ENCODE data around the gene ADCY1. TPM values are rescaled to one million over a fixed set of nuclear protein-coding genes. Genes with fewer than 3 reads are reported as not detected.

The ADCY1 gene
- total RNA-seq, 1 donor from 2014 or later = 2.8 TPM

DNA sequence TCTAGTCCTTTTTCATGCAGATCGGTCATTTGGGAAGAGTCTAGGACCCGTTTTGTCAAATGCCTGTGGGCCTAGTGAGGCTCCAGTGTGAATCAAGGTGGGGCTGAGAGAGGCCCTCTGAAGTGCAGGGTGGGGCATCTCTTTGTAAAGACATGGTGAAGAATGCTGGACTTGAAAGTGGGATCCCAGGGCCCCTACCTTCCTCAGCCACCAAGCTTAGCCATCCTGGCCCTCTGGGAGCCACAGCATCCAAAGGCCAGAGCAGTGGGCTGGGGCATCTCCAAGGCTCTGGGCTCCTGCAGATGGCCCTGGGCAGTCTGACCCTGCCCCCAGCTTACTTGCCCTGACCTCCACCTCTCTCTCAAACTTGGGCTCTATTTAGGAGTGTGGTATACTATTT, 78.5 kb downstream of the ADCY1 start:
- Mint-ChIP-seq H3K27ac (no peak overlapping the region), H3K4me1 (no peaks in the 10 kb centered on the region), H3K27me3 (no peaks in the 10 kb centered on the region), H3K36me3 (ENCODE audit: low read depth) (no peaks in the 10 kb centered on the region), H3K4me3 (no peak overlapping the region), H3K9me3 (no peaks in the 10 kb centered on the region)
- peak; percentile 24 for DNase-seq
- intact Hi-C loops (cut with micrococcal nuclease) = no loop called here

DNA sequence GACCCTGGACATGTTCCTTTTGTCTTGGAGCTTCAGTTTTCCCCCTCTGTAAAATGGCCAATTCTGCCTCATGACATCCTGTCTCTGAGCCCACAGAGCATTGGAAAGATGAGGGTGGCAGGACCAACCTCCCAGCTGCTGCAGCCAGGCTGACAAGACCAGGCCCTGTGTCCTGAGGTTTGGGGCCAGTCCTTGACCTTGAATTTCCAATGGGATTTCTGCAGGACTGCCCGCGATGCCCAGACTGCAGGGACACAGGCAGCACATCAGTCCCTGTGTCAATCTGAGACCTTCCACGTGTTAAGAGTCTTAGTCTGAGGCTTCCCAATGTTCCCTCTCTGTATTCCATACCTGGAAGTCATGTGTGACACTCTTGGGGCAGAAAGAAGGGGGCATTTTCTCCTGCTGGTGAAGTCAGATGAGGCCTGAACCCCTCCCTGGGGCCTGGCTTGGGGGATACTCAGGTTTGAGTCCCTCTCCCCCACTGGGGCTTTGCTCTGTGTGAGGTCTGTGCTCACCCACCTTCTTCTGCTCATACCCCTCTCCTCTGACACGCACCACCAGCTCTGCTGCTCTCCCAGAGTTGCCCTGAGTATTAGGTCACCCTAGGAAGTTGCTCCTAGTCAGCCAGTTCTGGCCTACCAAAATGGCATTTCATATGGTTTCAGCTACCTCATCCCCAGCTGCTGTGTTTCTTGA, 79.2 kb downstream of the ADCY1 start:
- H3K9me3 Mint-ChIP-seq = no peaks in the 10 kb centered on the region
- DNase-seq = peak; percentile 52
- intact Hi-C loops (cut with micrococcal nuclease) = no loop called here
- H3K4me1 Mint-ChIP-seq = no peaks in the 10 kb centered on the region
- H3K36me3 Mint-ChIP-seq (ENCODE audit: low read depth) = no peaks in the 10 kb centered on the region
- H3K27ac Mint-ChIP-seq = no peak overlapping the region
- no peak overlapping the region for H3K4me3 Mint-ChIP-seq
- no peaks in the 10 kb centered on the region for H3K27me3 Mint-ChIP-seq

DNA sequence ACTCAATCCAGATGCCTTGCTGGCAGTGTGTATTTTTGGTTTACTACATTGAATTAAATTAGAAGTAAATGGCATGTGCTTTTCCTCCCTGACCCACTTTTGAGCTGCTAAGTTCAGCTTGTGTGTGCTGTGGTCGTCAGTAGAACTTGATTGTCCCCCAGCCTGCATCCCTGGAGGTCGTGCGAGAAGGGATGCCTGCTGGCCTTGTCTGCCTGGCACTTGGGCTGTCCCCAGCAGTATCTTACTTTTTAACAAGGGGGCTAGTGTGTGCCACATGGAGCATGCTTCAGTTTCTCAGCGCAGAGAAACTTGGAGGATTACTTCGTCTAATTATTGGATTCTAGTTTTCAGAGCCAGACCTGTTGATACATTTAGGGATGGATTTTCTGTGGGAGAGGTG, 80.2 kb downstream of the ADCY1 start:
- H3K27me3 Mint-ChIP-seq = no peaks in the 10 kb centered on the region
- no peaks in the 10 kb centered on the region for H3K36me3 Mint-ChIP-seq (ENCODE audit: low read depth)
- intact Hi-C loops (cut with micrococcal nuclease) = no loop called here
- no peak overlapping the region for H3K4me3 Mint-ChIP-seq
- no peaks in the 10 kb centered on the region for H3K4me1 Mint-ChIP-seq
- DNase-seq = peak; percentile 37
- no peaks in the 10 kb centered on the region for H3K9me3 Mint-ChIP-seq
- no peak overlapping the region for H3K27ac Mint-ChIP-seq

DNA sequence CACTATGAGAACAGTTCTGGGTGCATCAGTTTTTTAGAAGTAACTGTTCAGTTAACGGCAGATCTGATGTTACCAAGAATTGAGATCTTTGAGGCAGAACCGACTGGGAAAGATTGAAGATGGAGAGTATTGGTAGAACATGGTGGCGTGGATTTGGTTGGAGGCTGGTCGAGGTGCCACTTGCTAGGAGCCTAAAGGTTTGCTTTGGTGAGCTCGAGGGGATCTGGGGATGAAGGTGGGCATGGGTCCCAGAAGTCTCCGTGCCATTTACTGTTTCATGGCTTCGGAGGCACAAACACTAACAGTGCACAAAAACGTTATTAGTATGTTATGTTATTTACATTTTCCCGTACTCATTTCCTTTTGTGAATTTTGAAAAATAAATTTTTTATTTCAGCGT, 81.4 kb downstream of the ADCY1 start:
- H3K27me3 Mint-ChIP-seq = no peaks in the 10 kb centered on the region
- peak; percentile 37 for DNase-seq
- no peaks in the 10 kb centered on the region for H3K9me3 Mint-ChIP-seq
- H3K27ac Mint-ChIP-seq = no peak overlapping the region
- no peak overlapping the region for H3K4me3 Mint-ChIP-seq
- no peaks in the 10 kb centered on the region for H3K4me1 Mint-ChIP-seq
- intact Hi-C loops (cut with micrococcal nuclease) = no loop called here
- no peaks in the 10 kb centered on the region for H3K36me3 Mint-ChIP-seq (ENCODE audit: low read depth)

DNA sequence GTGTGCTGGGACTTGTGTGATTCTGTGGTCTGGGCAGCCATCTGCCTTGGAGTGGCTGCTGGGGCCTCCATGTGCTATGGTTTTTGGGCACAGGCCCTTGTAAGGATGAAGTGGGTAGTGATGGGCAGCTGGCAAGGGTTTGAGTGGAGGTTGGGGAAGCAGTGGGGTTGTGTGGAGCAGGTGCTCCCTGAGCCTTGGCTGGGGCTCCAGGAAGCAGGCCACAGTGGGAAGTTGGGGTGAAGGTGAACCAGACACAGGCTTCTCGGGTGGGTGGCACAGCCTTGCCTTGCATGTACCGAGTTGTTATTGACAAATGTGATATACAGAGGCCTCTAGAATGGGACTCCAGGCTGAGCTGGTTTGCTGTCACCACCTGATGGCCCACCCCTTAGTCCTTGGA, 82.3 kb downstream of the ADCY1 start:
- peak; percentile 48 for DNase-seq
- Mint-ChIP-seq H3K9me3 (no peaks in the 10 kb centered on the region), H3K4me1 (no peaks in the 10 kb centered on the region), H3K4me3 (no peak overlapping the region), H3K27me3 (no peaks in the 10 kb centered on the region), H3K27ac (no peak overlapping the region), H3K36me3 (ENCODE audit: low read depth) (no peaks in the 10 kb centered on the region)
- intact Hi-C loops (cut with micrococcal nuclease) = no loop called here

DNA sequence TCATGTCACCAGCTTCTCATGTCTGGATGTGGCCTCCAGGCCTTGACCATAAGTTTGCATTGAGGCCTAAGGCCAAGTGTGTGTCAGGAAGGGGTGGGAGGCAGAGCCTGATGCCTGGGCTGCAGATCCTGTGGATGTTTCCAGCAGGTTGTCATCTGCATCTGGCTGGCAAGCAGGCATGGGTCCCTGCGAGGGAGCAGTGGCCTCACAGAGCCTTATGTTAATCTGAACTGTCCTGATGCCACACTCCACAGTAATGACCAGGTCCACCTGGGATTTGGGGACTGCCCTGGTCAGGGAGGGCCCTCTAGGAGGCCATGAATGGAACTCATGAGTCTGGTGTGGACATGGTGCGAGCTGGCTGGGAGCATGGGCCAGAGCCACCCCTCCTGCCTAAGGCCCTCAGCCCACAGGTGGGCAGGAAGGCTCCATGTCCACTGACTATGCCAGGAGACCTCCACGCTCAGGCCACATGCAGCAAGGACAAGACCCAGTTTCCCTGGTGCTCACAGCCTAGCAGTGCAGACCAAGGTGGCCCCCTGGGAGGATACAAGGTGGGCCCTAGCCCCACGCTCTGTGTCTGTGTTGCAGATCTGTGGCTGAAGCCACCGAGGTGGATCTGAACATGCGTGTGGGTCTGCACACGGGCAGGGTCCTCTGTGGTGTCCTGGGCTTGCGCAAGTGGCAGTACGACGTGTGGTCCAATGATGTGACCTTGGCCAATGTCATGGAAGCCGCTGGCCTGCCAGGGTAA, 83.1 kb downstream of the ADCY1 start:
- no peaks in the 10 kb centered on the region for H3K27me3 Mint-ChIP-seq
- no peak overlapping the region for H3K4me3 Mint-ChIP-seq
- intact Hi-C loops (cut with micrococcal nuclease) = no loop called here
- H3K36me3 Mint-ChIP-seq (ENCODE audit: low read depth) = no peaks in the 10 kb centered on the region
- no peaks in the 10 kb centered on the region for H3K9me3 Mint-ChIP-seq
- no peaks in the 10 kb centered on the region for H3K4me1 Mint-ChIP-seq
- no peak overlapping the region for H3K27ac Mint-ChIP-seq
- peak; percentile 45 for DNase-seq

DNA sequence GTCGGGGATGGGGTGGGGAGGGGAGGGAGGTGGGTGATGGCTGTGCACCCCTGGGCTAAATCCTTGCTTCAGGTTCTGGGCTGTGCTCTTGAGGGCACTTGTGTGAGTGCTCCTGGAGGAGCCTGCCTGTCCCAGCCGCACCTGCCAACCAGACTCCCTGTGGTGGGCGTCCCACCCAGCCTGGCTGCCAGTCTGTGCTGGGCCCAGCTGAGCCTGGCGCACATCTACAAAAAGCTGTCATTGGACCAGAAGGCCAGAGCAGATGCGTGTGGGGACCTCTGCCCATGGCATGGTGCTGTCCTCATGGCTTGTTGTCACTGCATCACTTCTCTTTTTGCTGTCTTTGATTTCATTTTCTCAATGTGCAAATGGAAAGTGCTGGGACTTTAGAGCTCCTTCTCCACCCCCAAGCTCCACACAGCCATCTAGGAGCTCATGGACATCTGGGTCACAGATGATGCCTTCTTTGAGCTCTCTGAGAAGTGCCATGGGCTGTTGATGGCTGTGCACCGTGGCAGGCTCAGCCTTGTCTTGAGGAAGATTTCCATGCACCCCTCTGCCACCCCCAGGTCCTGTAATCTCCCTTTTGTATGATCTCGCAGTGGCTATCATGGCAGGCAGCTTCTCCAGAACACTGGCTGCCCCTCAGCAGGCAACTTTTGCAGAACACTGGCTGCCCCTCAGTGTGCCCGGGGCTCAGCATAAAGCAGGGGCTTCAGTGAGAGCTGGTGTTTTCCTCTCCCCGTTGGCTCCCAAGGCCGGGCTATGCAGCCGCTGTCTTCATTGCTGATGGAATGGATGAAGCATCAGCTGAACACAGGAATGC, 83.9 kb downstream of the ADCY1 start:
- Mint-ChIP-seq H3K27me3 (no peaks in the 10 kb centered on the region), H3K4me1 (no peaks in the 10 kb centered on the region), H3K27ac (no peak overlapping the region), H3K4me3 (no peak overlapping the region), H3K36me3 (ENCODE audit: low read depth) (no peaks in the 10 kb centered on the region), H3K9me3 (no peaks in the 10 kb centered on the region)
- peak; percentile 44 for DNase-seq
- intact Hi-C loops (cut with micrococcal nuclease) = no loop called here

DNA sequence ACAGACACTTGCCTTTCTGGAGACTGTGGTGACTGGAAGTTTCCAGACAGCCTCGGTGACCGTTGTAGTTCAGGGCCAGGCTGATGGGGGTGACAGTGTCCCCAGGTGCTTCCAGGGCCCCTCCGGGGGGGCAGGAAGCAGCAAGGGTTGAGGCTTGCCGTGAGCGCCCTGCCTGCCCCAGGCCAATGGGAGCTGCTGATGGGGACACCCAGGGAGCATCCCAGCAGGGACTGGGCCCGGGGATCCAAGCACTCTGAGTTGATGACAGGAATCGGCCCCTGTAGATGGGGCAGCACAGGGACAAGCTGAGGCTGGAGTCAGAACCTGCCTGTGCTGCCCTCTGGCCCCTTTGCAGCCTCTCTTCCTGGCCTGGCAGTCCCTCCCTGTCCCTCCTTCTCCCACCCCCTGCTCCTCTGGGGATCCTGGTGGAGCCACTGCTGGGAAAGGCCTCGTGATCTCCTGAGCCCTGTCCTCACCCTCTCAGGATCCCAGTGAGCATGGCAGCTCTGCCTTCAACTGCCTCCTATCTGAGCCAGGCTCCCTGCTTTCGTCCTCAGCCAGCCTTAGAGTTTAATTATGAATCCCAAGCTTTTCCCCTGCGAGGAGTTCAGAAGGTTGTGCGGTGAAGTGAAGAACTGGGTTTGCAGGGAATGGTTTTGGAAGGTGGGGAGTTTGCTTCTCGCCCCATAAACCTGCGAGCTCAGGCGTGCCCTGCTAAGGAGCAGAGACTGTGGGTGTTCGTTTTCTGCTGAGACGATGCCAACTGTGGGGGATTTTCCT, 84.7 kb downstream of the ADCY1 start:
- H3K9me3 Mint-ChIP-seq = no peaks in the 10 kb centered on the region
- peak; percentile 35 for DNase-seq
- no peaks in the 10 kb centered on the region for H3K4me1 Mint-ChIP-seq
- H3K36me3 Mint-ChIP-seq (ENCODE audit: low read depth) = no peaks in the 10 kb centered on the region
- H3K27ac Mint-ChIP-seq = no peak overlapping the region
- intact Hi-C loops (cut with micrococcal nuclease) = no loop called here
- H3K27me3 Mint-ChIP-seq = no peaks in the 10 kb centered on the region
- H3K4me3 Mint-ChIP-seq = no peak overlapping the region

DNA sequence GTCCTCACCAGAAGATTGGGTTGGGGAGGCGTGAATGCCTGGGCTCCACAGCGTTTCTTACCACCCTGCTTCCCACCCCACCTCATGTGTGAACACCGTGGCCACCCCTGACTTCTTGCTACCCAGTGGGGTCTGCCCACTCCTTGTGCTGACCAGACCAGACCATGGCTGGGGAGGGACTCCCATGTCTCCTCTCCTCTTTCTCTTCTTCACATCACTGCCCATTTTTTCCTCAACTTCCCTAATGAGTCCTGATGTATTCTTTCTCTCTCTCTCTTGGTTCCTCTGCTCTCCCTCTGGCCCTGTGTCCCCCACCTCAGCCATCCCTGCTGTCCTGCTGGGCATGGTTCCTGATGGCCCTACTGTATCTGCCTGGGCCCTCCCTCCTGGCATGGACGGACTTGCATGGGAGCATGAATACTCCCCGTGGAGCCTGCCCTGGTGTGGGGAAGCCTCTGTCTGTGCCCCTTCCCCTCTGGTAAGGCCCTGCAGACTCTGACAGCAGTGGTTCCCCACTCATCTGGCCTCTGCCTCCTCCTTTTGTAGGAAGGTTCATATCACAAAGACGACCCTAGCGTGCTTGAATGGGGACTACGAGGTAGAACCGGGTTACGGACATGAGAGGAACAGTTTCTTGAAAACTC, 85.5 kb downstream of the ADCY1 start:
- H3K4me1 Mint-ChIP-seq = no peaks in the 10 kb centered on the region
- no peaks in the 10 kb centered on the region for H3K27me3 Mint-ChIP-seq
- intact Hi-C loops (cut with micrococcal nuclease) = no loop called here
- DNase-seq = peak; percentile 49
- no peak overlapping the region for H3K4me3 Mint-ChIP-seq
- H3K36me3 Mint-ChIP-seq (ENCODE audit: low read depth) = no peaks in the 10 kb centered on the region
- no peak overlapping the region for H3K27ac Mint-ChIP-seq
- H3K9me3 Mint-ChIP-seq = no peaks in the 10 kb centered on the region

DNA sequence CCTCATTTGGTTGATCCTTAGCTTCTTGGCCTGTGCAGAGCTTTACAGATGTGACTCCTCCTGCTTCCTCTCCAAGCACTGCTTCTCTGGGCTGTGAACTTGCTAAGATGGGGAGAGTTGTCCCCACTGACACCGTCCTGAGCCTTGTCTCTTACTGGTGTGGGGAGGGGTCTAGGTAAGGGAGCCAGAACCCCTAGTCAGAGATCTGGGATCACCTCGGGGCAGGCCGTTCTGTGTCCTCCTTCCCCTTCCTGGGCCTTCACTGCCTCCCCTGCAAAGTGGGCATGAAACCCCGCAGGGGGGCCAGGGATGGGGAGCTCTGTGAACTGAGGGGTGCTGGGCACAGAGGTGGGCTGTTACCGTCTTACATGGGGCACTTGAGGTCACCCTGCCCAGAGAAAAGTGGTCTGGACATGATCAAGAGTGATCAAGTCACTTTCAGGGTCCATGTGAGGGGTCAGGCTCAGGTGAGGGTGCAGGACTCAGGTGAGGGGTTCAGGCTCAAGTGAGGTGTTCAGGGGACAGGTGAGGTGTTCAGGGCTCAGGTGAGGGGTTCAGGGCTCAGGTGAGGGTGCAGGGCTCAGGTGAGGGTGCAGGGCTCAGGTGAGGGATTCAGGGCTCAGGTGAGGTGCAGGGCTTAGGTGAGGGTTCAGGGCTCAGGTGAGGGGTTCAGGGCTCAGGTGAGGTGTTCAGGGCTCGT, 86.2 kb downstream of the ADCY1 start:
- no peaks in the 10 kb centered on the region for H3K27me3 Mint-ChIP-seq
- no peak overlapping the region for H3K4me3 Mint-ChIP-seq
- no peaks in the 10 kb centered on the region for H3K4me1 Mint-ChIP-seq
- H3K27ac Mint-ChIP-seq = no peak overlapping the region
- peak; percentile 45 for DNase-seq
- H3K36me3 Mint-ChIP-seq (ENCODE audit: low read depth) = no peaks in the 10 kb centered on the region
- intact Hi-C loops (cut with micrococcal nuclease) = no loop called here
- no peaks in the 10 kb centered on the region for H3K9me3 Mint-ChIP-seq

DNA sequence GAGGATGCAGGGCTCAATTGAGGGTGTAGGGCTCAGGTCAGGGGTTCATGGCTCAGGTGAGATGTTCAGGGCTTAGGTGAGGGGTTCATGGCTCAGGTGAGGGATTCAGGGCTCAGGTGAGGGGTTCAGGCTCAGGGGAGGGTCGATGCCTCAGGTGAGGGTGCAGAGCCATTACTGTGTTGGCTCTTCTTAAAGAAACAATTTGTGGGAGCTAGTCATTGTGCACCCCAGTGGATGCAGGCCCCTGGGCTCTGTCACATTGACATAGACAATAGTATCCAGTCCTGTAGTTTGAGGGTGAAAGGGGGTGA, 86.7 kb downstream of the ADCY1 start:
- H3K27ac Mint-ChIP-seq = no peak overlapping the region
- H3K27me3 Mint-ChIP-seq = no peaks in the 10 kb centered on the region
- no peak overlapping the region for H3K4me3 Mint-ChIP-seq
- no peak for DNase-seq
- H3K4me1 Mint-ChIP-seq = no peaks in the 10 kb centered on the region
- H3K9me3 Mint-ChIP-seq = no peaks in the 10 kb centered on the region
- intact Hi-C loops (cut with micrococcal nuclease) = no loop called here
- H3K36me3 Mint-ChIP-seq (ENCODE audit: low read depth) = no peaks in the 10 kb centered on the region

DNA sequence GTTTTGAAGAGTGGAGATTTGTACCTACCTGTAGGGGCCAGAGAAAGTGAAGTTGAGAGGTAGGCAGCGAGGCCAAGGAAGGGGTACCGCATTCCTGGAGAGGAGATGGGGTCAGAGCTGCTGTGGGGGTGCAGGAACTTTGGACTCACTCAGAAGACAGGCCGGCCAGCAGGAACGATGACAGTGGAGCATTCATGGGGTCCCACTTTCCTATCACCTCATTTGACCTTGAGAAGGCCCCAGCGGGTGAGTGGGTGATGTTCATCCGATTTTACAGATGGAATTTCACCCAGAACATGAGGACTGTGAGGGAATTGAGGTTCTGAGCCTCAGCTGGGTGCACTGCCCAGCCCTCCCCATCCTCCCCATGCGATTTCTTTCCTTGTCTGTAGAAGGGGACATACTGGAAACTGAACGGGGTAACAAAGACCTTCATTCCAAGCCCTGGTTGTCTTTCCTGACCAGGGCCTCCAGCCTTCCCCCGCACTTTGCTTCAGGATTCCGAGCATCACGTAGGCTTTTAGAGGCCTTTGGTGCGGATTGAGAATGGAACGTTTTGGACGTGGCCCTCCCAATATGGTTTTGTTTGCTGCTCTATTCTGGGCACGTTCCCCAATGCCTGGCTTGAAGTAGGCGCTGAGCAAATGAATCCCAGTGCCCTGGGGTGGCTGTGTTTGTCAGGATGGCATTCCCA, 87.3 kb downstream of the ADCY1 start:
- DNase-seq = no peak
- Mint-ChIP-seq H3K9me3 (no peaks in the 10 kb centered on the region), H3K27me3 (no peaks in the 10 kb centered on the region), H3K4me3 (no peak overlapping the region), H3K27ac (no peak overlapping the region), H3K36me3 (ENCODE audit: low read depth) (no peaks in the 10 kb centered on the region), H3K4me1 (no peaks in the 10 kb centered on the region)
- intact Hi-C loops (cut with micrococcal nuclease) = no loop called here
